BJ (cell line): Measurements from ENCODE around the gene ABO. TPM values are rescaled to one million over a fixed set of nuclear protein-coding genes. Genes with fewer than 3 reads are reported as not detected.

Experiments
- CTCF ChIA-PET: fragments of 350-600 bp; formaldehyde crosslinking; extraction: SDS; loops from one replicate; lab custom pipeline; 2021; ENCODE audit warnings: antibody characterized with exemption, inconsistent platforms; lab: Yijun Ruan, JAX
- POLR2A ChIA-PET: fragments of 300-600 bp; sonication (Branson Sonifier 250); formaldehyde crosslinking; extraction: SDS; loops from one replicate; lab custom pipeline; 2021; ENCODE audit warnings: antibody characterized with exemption; lab: Charles Lee
- DNase-seq: peaks from one replicate; pipeline ENCODE4 v3.0.0-alpha.2; 2011; ENCODE audit warnings: low read depth
- H3K27me3 ChIP-seq: 2 replicates; pipeline ENCODE4 v1.6.0; 2011; ENCODE audit warnings: low read length; ENCODE audit not compliant: control insufficient read depth, insufficient read depth
- H3K36me3 ChIP-seq: 2 replicates; pipeline ENCODE4 v1.5.1; 2011; ENCODE audit warnings: low read length; ENCODE audit not compliant: control insufficient read depth, insufficient read depth
- H3K4me3 ChIP-seq: 2 replicates; pipeline ENCODE4 v1.5.1; 2011; ENCODE audit warnings: low read depth, mild to moderate bottlenecking, control low read depth, low read length
- polyA plus RNA-seq: library from polyadenylated mRNA; depleted of rRNA; stranded (reverse); fragments of >200 nt; gene quantifications from 2 replicates; pipeline ENCODE4 v1.2.3, GENCODE V29; 2011
- TF ChIP-seq, protein P1 (sequence below): IDR thresholded peaks from 2 replicates; pipeline ENCODE4 v1.5.1; 2011; ENCODE audit warnings: low read depth, mild to moderate bottlenecking, control low read depth, inconsistent platforms, low read length, moderate library complexity; ENCODE audit not compliant: insufficient read depth

The ABO gene
- polyA plus RNA-seq, 1 experiment = not detected

DNA sequence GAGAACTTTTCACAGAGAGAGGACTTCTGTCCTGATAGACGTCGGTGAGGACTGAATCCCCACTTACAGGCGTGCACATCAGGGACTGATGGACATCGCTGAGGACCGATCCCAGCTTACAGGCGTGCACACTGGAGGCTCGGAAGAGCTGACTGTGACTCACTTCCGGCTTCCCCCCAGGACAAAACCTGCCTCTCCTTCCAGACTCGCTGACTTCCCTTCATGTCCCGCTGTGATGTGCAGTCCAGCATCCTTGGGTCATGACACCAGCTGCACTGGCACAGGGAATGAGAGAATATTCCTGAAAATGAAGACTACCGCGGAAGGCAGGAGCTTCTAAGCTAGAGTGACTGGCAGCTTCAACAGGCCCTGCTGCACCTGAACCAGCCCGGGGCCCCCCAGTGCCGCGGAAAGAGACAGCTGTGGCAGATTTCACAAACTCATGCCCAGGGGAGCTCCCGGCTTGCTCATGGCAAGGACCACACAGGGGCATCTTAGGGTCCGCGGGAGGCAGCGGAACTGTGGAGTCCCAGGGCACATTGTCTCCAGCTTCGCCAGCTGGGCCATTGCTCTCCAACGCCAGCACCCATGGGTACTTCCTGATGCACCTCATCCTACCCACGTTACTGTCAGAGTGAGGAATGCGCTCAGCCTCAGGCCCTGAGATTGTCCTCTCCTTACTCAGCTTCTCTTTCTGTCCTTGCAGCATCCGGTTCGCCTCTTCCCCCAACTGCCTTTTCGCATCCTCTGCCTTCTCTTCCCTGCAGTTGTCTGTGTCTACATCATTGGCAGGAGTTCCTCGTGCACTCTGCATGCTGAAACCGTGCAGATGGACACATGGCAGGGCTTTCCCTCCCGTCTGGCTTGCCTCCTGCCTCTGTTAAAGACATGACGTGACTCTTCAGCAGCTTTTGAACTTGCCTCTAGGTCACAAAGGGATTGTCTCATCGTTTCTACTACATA, 31.5 kb upstream of the ABO start:
- ChIA-PET CTCF (no interaction called here), POLR2A (no interaction called here)
- no peak for DNase-seq
- Histone ChIP-seq H3K36me3 (no peaks in the 10 kb centered on the region), H3K27me3 (no peaks in the 10 kb centered on the region; the same call in 1 of the 2 replicates), H3K4me3 (no peak overlapping the region)
- TF ChIP-seq, protein P1, sequence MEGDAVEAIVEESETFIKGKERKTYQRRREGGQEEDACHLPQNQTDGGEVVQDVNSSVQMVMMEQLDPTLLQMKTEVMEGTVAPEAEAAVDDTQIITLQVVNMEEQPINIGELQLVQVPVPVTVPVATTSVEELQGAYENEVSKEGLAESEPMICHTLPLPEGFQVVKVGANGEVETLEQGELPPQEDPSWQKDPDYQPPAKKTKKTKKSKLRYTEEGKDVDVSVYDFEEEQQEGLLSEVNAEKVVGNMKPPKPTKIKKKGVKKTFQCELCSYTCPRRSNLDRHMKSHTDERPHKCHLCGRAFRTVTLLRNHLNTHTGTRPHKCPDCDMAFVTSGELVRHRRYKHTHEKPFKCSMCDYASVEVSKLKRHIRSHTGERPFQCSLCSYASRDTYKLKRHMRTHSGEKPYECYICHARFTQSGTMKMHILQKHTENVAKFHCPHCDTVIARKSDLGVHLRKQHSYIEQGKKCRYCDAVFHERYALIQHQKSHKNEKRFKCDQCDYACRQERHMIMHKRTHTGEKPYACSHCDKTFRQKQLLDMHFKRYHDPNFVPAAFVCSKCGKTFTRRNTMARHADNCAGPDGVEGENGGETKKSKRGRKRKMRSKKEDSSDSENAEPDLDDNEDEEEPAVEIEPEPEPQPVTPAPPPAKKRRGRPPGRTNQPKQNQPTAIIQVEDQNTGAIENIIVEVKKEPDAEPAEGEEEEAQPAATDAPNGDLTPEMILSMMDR = no peak

DNA sequence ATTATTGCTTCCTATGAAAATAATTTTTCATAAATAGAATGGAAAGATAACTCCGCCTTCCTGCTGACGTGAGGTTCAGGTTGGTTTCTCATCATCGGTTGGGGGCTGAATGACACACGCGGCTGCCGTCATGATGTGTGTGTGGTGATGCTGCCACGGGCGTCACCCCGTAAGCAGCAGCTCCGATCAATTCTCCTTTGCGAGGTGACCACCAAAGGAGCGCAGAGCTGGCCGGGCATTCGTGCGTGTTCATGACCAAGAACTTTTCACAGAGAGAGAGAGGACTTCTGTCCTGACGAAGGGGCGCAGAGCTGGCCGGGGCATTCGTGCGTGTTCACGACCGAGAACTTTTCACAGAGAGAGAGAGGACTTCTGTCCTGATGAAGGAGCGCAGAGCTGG, 30.7 kb upstream of the ABO start:
- Histone ChIP-seq H3K27me3 (no peaks in the 10 kb centered on the region; the same call in 1 of the 2 replicates), H3K4me3 (no peak overlapping the region), H3K36me3 (no peaks in the 10 kb centered on the region)
- TF ChIP-seq, protein P1 = no peak
- CTCF ChIA-PET = interaction anchor here (0.7 kb wide), 1 partner anchor 13 kb away, joined by 3 read pairs; no protein-coding TSS in a partner anchor
- POLR2A ChIA-PET = no interaction called here
- DNase-seq = no peak

DNA sequence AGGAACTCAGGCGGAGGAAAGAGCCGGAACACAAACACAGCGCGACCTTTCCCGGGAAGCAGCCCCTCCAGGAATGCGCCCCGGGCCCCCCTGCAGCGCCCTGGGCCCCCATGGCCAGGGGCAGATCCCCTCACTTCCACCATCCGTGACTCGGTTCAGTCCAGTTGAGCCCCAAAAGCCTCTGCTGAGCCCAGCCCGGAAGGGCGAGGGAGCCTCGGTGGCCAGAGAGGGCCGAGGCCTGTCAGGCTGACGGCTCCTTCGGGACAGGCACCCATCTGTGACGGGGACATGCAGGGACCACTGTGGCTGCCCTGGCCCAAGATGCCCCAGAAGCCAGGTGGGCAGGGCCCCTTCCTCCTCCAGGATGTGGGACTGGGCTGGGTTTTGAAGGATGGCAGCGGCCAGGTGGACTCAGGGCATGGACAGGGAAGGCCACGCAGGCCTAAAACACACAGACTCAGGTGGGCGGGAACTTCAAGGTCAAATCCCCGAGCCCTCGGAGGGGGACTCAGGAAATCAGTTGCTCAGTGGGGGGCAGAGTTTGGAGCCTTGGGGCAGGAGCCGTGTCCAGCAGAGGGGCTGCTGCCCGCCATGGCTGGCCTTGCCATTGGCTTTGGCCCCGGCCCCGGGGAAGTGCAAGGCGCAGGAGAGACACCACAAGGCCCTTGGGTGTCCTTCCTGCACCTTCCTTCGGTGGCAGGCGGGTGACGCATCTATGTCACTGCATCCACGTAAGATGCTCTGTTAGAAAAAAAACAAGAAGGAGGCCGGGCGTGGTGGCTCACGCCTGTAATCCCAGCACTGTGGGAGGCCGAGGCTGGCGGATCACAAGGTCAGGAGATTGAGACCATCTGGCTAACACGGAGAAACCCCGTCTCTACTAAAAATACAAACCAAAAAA, 29.7 kb upstream of the ABO start:
- ChIA-PET CTCF (no interaction called here), POLR2A (no interaction called here)
- Histone ChIP-seq H3K4me3 (no peak overlapping the region), H3K36me3 (no peaks in the 10 kb centered on the region), H3K27me3 (no peaks in the 10 kb centered on the region; the same call in 1 of the 2 replicates)
- TF ChIP-seq, protein P1 = no peak
- DNase-seq = no peak

DNA sequence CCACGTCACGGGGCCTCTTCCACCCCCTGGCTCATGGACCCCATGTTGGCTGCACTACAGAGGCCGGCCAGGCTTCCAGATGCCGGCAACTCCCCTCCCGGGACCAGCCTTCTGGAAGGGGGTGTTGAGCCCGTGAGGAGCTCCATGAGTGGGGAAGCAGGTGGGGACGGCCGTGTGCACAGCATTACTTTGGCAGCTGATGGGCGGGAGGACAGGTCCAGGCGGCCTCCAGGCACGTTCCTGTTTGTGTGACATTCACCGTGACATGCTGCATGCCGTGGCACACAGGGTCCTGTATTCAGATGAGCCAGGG, 29.1 kb upstream of the ABO start:
- CTCF ChIA-PET = no interaction called here

More for the DNA sequence above, 29.1 kb upstream of the ABO start:
- no peak for DNase-seq
- Histone ChIP-seq H3K36me3 (no peaks in the 10 kb centered on the region), H3K4me3 (no peak overlapping the region), H3K27me3 (no peaks in the 10 kb centered on the region; the same call in 1 of the 2 replicates)
- TF ChIP-seq, protein P1 = no peak
- POLR2A ChIA-PET = no interaction called here
